Measurements from ENCODE around the gene SUN3.
A peak's percentile ranks its signal among the peaks of the same experiment; 100 is the strongest.
"Not testable (repeated sequence)": the region's sequence is repeated elsewhere in the genome, so short reads cannot be mapped to it uniquely, and the experiment has no call there.

The SUN3 gene

DNA sequence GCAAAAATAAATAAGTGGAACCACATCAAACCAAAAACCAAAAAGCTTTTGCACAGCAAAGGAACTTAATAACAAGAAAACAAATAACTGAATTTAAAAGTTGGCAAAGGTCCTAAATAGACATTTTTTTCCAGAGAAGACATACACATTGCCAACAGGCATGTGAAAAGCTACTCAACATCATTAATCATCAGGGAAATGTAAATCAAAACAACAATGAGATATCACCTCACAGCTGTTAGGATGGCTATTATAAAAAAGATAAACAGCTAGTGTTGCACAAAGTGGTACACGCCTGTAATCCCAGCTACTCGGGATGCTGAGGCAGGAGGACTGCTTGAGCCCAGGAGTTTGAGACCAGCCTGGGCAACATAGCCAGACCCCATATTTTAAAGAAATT lies 2.2 kb upstream of the SUN3 start:
- no peak for DNase-seq (ENCODE audit: low spot score)

DNA sequence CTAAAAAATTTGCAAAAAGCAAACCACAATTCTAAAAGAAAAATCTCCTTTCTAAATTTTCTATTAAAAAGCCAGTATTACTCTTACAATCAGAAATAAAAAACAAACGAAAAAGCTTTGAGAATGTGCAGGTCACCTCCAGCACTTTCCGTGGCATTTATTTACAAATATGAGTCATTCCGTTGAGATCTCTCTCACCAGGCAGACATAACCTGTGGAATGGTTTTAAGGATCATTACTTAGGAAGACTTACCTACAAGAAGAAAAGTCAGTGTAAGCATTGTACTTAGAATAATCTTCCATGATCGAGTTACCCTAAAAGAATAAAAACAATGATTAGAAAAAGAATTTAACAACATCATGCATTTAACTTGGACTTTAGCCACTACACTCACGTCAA lies 3.3 kb downstream of the SUN3 start:
- no peak for DNase-seq (ENCODE audit: low spot score)

DNA sequence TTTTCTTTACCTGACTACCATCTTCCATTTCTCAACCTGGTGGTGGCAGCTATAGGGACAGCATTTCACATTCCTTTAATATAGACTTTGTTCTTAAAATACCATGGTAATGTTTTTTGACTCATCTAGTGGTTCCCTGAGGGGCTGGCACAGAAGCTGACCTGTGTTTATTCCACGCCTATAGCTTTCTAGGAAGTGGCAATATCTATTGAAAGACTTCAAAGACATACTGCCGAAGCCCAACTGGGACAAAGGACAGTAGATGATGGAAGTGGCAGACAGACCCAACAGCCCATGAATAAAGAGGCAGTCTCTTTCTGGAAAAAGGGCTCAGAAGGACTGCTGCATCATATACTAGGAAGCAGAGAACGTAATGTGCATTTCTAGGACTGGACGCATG lies 11.2 kb downstream of the SUN3 start:
- no peak for DNase-seq (ENCODE audit: low spot score)

DNA sequence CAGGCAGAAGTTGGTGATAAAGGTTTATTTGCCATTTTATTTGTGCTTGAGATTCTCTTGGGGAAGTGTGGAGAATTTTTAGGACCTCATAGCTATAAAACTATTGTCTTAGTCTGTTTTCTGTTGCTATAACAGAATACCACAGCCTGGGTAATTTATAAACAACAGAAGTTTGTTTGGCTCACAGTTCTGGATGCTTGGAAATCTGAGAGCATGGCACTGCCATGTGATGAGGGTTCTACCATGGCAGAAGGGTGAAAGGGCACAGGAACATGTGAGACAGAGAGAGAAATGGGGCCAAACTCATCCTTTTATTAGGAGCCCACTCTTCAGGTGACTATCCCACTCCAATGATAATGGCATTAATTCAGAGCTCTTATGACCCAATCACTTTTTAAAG lies 12.3 kb downstream of the SUN3 start:
- DNase-seq (ENCODE audit: low spot score): no peak

DNA sequence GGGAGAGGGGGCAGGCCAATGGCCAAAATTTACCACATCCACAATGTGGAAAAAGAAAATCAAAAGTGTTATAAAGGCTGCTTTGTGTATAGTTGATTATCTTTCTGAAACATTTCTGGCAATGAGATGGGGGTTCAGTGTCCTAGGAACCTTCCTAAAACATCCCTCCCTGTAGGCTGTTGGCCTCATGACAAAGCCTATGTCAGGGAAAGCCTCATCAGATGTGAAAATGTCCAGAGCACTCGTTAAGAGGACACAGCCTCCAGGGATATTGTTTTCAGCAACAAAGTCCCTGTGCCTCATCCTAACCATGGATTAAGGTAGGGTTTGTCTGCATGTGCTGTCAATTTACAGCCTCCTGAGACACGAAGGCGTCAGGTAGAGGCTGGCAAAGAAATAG lies 17.0 kb downstream of the SUN3 start:
- DNase-seq (ENCODE audit: low spot score): no peak

DNA sequence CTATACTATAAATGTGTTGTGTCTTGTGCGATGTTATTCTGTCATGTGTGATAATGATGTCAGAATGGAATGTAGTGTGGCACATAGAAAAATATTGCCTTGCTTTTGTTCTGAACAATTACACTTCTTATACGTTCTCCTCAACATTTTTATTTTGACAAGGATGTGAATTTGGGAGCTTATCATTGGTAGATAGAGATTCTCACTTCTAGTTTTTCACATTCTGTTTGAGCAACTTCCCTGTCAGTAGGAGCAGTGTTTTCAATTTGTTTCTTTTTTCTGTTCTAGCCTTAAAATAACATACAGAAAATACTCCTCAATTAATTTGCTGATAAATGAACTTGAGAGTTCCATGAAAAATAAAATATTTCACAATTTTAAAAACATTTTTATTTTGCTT lies 17.6 kb downstream of the SUN3 start:
- DNase-seq (ENCODE audit: low spot score): no peak

DNA sequence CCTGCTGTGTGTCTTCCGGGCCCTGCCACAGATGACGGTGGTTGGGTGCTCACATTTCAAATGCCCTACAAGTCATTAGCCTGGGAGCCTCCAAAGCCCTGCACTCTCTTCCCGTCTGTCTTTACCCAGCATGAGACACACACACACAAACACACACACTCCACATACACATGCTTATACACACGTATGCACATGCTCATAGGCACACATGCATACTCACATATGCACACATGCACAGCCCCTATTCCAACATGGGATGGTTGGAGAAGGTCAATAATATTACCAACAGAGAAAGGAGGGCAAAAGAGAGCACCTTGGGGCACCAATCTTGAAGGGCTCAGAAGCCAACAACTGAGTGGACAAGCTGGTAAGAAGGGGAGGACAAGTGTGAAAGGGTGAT lies 19.0 kb downstream of the SUN3 start:
- no peak for DNase-seq (ENCODE audit: low spot score)

GRCh38 chr7:48009257-48009656 lies 19.6 kb downstream of the SUN3 start:
- DNase-seq (ENCODE audit: low spot score): no peak

- no peak for DNase-seq (ENCODE audit: low spot score)
Observed at GRCh38 chr7:48006866-48007265, 22.0 kb downstream of the SUN3 start.

GRCh38 chr7:48004638-48005037 lies 24.3 kb downstream of the SUN3 start:
- no peak for DNase-seq (ENCODE audit: low spot score)

GRCh38 chr7:48004032-48004431 lies 24.9 kb downstream of the SUN3 start:
- no peak for DNase-seq (ENCODE audit: low spot score)

DNA sequence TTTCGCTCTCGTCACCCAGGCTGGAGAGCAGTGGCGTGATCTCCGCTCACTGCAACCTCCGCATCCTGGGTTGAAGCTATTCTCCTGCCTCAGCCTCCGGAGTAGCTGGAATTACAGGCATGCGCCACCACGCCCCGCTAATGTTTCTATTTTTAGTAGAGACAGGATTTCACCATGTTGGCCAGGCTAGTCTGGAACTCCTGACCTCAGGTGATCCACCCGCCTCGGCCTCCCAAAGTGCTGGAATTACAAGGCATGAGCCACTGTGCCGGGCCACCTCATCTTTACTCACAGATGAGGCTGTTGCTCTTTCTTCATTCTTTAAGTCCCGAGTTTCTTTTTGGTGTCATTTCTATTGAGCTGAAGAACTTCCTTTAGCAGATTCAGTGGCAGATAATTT lies 28.7 kb downstream of the SUN3 start:
- not testable (repeated sequence) for DNase-seq (ENCODE audit: low spot score)

DNA sequence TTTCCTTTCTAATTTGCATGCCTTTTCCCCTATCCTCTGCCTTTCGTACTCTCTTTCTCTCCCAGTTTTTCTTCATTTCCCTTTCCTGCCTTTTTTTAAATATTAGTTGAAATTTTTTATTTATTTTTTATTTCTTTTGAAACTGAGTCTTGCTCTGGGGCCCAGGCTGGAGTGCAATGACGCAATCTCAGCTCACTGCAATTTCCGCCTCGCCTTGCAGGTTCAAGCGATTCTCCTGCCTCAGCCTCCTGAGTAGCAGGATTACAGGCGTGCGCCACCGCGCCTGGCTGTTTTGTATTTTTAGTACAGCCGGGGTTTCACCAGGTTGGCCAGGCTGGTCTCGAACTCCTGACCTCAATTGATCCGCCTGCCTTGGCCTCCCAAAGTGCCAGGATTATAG lies 29.5 kb downstream of the SUN3 start:
- DNase-seq (ENCODE audit: low spot score): no peak

GRCh38 chr7:47992446-47992845 lies 36.5 kb downstream of the SUN3 start:
- DNase-seq (ENCODE audit: low spot score): no peak

DNA sequence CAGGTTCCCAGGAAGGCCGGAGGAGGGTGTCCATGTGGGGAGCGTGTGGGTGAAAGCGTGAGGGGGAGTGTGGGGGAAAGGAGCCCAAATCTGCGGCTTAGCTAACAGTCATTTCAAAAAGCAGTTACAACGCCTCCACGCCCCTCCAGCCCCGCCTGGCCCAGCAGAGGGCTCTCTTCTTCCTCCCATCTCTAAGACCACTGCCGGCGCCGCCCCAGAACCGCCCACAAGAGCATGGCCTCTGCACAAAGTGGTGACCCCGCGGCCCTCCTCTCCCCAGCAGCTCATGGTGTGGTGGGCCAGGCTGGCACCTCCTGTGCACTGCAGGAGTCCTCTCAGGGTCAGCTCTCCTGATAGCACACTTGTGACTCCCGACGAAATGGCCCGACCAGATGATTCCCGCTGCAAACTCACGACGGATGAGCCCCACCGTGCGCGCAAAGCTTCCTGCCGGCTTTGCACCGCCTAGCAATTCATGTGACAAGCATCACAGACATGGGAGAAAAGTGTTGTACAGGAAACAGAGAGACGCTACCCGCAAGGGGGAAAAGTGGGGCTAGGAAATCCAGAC lies 37.1 kb downstream of the SUN3 start:
- peak; percentile 65 for DNase-seq (ENCODE audit: low spot score)

GRCh38 chr7:47991270-47991669 lies 37.6 kb downstream of the SUN3 start:
- no peak for DNase-seq (ENCODE audit: low spot score)

- DNase-seq (ENCODE audit: low spot score): no peak
Observed at GRCh38 chr7:47990592-47990991, 38.3 kb downstream of the SUN3 start.

DNA sequence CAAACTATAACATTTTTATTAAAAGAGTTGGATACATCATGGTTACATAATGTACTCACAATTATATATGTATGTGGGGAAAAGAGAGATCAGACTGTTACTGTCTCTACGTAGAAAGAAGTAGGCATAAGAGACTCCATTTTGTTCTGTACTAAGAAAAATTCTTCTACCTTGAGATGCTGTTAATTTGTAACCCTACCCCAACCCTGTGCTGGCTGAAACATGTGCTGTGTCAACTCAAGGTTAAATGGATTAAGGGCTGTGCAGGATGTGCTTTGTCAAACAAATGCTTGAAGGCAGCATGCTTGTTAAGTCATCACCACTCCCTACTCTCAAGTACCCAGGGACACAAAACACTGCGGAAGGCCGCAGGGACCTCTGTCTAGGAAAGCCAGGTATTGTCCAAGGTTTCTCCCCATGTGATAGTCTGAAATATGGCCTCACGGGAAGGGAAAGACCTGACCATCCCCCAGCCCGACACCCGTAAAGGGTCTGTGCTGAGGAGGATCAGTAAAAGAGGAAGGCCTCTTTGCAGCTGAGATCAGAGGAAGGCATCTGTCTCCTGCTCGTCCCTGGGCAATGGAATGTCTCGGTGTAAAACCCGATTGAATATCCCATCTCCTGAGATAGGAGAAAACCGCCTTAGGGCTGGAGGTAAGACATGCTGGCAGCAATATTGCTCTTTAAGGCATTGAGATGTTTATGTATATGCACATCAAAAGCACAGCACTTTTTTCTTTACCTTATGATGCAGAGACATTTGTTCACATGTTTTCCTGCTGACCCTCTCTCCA lies 39.1 kb downstream of the SUN3 start:
- DNase-seq (ENCODE audit: low spot score): not testable (repeated sequence)

- DNase-seq (ENCODE audit: low spot score): peak; percentile 31
Observed at GRCh38 chr7:47988496-47989386, 40.2 kb downstream of the SUN3 start.

DNA sequence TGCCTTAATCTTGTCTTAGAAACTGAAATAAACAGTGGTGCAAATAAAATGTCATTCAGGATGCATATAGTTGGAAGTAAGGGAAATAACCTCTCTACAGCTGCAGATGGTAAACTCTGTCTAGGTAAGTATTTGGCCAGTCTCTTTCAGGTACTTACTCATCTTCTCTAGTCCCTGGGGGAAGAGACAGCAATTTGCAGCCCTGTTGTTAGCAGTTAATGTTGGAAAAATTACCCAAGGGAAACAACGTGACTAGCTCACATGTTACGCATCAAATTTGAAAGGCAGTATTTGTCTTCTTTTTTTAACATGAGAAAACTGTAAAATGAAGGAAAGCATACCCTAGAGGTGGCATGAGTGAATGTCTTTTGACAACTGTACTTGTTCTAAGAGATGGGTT lies 46.3 kb downstream of the SUN3 start:
- DNase-seq (ENCODE audit: low spot score): no peak

- not testable (repeated sequence) for DNase-seq (ENCODE audit: low spot score)
Observed at GRCh38 chr7:47980648-47981047, 48.3 kb downstream of the SUN3 start.

- DNase-seq (ENCODE audit: low spot score): no peak
Observed at GRCh38 chr7:47979832-47980181, 49.1 kb downstream of the SUN3 start.

All from HuH-7 (cell line).